ENCODE data around the gene LPIN1. TPM values are rescaled to one million over a fixed set of nuclear protein-coding genes. Genes with fewer than 3 reads are reported as not detected.

Gene LPIN1
- total RNA-seq, 2 experiments from 2014 or later: 31.9 to 36.5 TPM

DNA sequence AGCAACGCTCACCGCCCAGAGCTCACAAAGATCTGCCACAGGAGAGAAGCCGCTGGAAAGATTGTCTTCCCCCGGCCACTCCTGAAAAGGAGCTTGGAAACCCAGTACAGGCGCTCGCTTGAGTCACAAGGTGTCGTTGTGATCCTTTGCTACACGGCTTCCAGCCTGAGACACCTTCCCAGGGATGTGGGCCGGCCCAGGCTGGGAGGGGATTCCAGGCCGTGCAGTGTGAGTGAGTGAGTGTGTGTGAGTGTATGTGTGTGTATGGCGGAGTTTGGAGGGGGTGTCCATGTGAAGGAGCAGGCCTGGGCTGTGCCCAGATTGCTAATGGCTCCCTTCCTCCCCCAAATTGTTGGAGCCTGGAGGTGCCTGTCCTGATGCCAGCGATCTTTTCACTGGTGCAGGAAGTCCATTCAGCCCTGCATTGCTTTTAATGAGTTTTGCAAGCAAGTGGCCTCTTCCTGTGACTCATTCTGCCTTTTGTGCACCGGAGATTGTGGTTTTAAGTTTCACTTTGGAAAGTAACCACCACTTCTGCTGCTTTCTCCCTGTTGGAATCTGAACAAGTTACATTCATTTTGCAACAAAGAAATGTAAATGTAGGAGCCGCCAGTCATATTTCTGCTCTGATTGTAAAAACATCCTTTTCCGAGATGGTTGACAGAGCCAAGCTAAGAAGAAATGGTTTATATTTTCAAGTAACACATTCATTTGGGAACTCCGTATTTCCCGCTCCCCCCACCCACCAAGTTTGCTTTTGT is 83.7 kb downstream of the LPIN1 start:
- Mint-ChIP-seq H3K4me1 (ENCODE audit: low read depth) (peaks cover 54% of the 10 kb centered on the region), H3K27me3 (peaks cover 15% of the 10 kb centered on the region), H3K9me3 (peaks cover 11% of the 10 kb centered on the region), H3K27ac (peak overlapping the region; percentile 72), H3K36me3 (ENCODE audit: low read depth) (peaks cover 12% of the 10 kb centered on the region), H3K4me3 (peak overlapping the region; percentile 49)
- ChIA-PET CTCF (interaction anchor here (1.6 to 2.9 kb wide), 6 partner anchors 34 to 1177 kb away, joined by 3 to 17 read pairs (median 9); partner anchors contain the start of gene TRIB2), POLR2A (interaction anchor here (0.7 to 1.0 kb wide), 3 partner anchors 34 to 898 kb away, joined by 3 read pairs; no protein-coding TSS in a partner anchor)
- ATAC-seq: peak; percentile 78
- peak; percentile 69 for DNase-seq
- intact Hi-C loops (cut with micrococcal nuclease): loop anchor here (1.0 to 5.0 kb wide), 3 partner anchors 177 to 892 kb away; no protein-coding TSS in a partner anchor
- no peak for TF ChIP-seq CTCF (IDR thresholded peaks at IDR 0.05)

- Mint-ChIP-seq H3K4me1 (ENCODE audit: low read depth) (peaks cover 54% of the 10 kb centered on the region), H3K36me3 (ENCODE audit: low read depth) (peaks cover 9% of the 10 kb centered on the region), H3K9me3 (peaks cover 11% of the 10 kb centered on the region), H3K27ac (peak overlapping the region; percentile 65), H3K4me3 (peak overlapping the region; percentile 49), H3K27me3 (peaks cover 18% of the 10 kb centered on the region)
- ChIA-PET CTCF (interaction anchor here (1.6 to 2.9 kb wide), 3 partner anchors 33 to 1176 kb away, joined by 3 to 15 read pairs (median 4); no protein-coding TSS in a partner anchor), POLR2A (interaction anchor here (1.0 to 1.1 kb wide), 2 partner anchors 36 to 169 kb away, joined by 3 read pairs; no protein-coding TSS in a partner anchor)
- intact Hi-C loops (cut with micrococcal nuclease): loop anchor here (1.0 to 5.0 kb wide), 3 partner anchors 176 to 891 kb away; no protein-coding TSS in a partner anchor
- ATAC-seq (no peak), DNase-seq (no peak)
- TF ChIP-seq CTCF (IDR thresholded peaks at IDR 0.05): no peak
These were observed 84.4 kb downstream of the LPIN1 start for GRCh38 chr2:11830708-11831301.

GRCh38 chr2:11831415-11831814 is 85.0 kb downstream of the LPIN1 start:
- Mint-ChIP-seq H3K27me3 (peaks cover 18% of the 10 kb centered on the region), H3K4me1 (ENCODE audit: low read depth) (peaks cover 54% of the 10 kb centered on the region), H3K4me3 (no peak overlapping the region), H3K9me3 (peaks cover 11% of the 10 kb centered on the region), H3K36me3 (ENCODE audit: low read depth) (peaks cover 7% of the 10 kb centered on the region), H3K27ac (no peak overlapping the region)
- no peak for DNase-seq
- no peak for ATAC-seq
- ChIA-PET POLR2A (interaction anchor here (1.0 to 1.1 kb wide), 2 partner anchors 35 to 168 kb away, joined by 3 read pairs; no protein-coding TSS in a partner anchor), CTCF (interaction anchor here (1.6 kb wide), 1 partner anchor 884 kb away, joined by 4 read pairs; no protein-coding TSS in a partner anchor)
- intact Hi-C loops (cut with micrococcal nuclease): loop anchor here (5.0 kb wide), 2 partner anchors 176 to 891 kb away; no protein-coding TSS in a partner anchor
- TF ChIP-seq CTCF (IDR thresholded peaks at IDR 0.05): no peak

DNA sequence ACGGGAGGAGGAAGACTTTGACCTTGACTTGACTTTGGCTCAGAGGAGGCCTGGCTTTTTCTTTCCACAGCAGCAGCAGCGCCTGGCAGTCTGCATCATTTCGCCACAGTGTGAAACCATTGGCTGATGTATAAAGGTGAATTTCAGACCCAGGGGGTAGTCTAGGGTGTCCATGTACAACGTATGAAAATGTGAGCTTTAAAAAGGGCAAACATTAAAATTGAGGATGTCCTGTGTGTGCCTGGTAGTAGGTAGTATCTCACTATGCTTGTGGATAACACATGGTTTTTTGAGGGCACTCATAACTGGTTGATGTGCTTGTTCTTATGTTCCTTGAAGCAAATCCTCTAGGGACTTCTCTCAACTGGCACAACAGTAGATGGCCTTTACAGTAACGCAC is 86.1 kb downstream of the LPIN1 start:
- Mint-ChIP-seq H3K9me3 (peaks cover 11% of the 10 kb centered on the region), H3K4me1 (ENCODE audit: low read depth) (peaks cover 48% of the 10 kb centered on the region), H3K36me3 (ENCODE audit: low read depth) (peaks cover under 1% of the 10 kb centered on the region), H3K4me3 (no peak overlapping the region), H3K27me3 (peaks cover 21% of the 10 kb centered on the region), H3K27ac (no peak overlapping the region)
- ATAC-seq: no peak
- intact Hi-C loops (cut with micrococcal nuclease): loop anchor here (5.0 kb wide), 2 partner anchors 175 to 890 kb away; no protein-coding TSS in a partner anchor
- no peak for DNase-seq
- POLR2A ChIA-PET: interaction anchor here (0.8 to 1.1 kb wide), 2 partner anchors 27 to 57 kb away, joined by 3 read pairs; no protein-coding TSS in a partner anchor
- CTCF ChIA-PET: interaction anchor here (0.7 to 1.4 kb wide), 4 partner anchors 31 to 1175 kb away, joined by 3 read pairs; partner anchors contain the start of gene TRIB2
- no peak for TF ChIP-seq CTCF (IDR thresholded peaks at IDR 0.05)
